PFSK-1 (cell line): ENCODE measurements around the gene ZNRF2.

ENCODE experiments used
- FOXP2 ChIP-seq: optimal IDR thresholded peaks from 2 replicates; pipeline ENCODE3; 2011; ENCODE audit warnings: borderline replicate concordance, control low read depth, inconsistent platforms; ENCODE audit not compliant: insufficient read depth; ENCODE audit errors: extremely low read length, extremely low read depth
- POLR2AphosphoS5 ChIP-seq: IDR thresholded peaks from 2 replicates; pipeline ENCODE4 v1.6.1; 2012; ENCODE audit warnings: low read depth, mild to moderate bottlenecking, control low read depth, low read length, moderate library complexity
- REST ChIP-seq, 2 experiments: IDR thresholded peaks; 2 replicates each; pipeline versions ENCODE4 v1.6.1 to v1.8.0; 2011 to 2012; ENCODE audit warnings: low read depth in 2 of 2, low read length in 2 of 2, control low read depth in 1 of 2, inconsistent platforms in 1 of 2, mild to moderate bottlenecking in 1 of 2, moderate library complexity in 1 of 2; ENCODE audit not compliant: insufficient read depth in 1 of 2
- SIN3A ChIP-seq: IDR thresholded peaks from 2 replicates; pipeline ENCODE4 v1.6.1; 2012; ENCODE audit warnings: mild to moderate bottlenecking, low read length, moderate library complexity, borderline replicate concordance; ENCODE audit not compliant: insufficient read depth
- TAF1 ChIP-seq: IDR thresholded peaks from 2 replicates; pipeline ENCODE4 v1.6.1; 2012; ENCODE audit warnings: low read length, control low read depth, borderline replicate concordance; ENCODE audit not compliant: insufficient read depth

The ZNRF2 gene

DNA sequence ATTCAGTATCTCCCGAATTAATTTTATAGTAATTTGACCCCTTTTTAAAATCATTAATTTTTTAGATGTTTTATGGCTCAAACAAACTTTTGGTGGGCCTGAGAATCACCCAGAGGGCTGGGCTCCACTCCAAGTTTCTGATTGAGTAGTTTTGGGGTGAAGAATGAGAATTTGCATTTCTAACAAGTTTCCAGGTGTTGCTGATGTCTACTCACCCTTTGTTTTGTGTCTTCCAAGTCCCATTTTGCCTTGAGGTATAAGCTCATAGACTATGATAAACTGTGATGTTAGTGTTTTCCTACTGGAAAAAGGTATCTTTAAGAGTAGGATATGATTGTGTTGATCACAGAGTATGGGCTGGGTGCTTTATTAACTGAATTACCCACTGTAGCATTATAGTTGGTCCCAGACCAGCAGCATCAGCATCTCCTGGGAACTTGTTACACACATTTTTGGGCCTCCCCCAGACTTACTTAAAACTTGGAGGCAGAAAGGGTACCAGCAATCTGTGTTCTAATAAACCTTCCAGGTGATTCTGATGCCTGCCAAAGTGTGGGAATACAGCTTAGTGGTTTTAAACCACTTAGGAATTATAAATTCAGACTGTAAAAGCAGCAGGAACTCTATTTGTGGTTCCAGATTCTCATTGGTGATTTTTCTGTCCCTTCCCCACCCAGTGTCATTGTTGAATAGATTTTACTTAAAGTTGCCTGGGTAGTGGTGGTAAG is 19.1 kb downstream of the ZNRF2 start:
- TF ChIP-seq FOXP2 (no peak), REST (IDR thresholded peaks at IDR 0.05; ENCODE audit: insufficient read depth in 1 of 2, low read depth in 2 of 2, low read length in 2 of 2) (no peak), SIN3A (no peak), TAF1 (no peak), POLR2AphosphoS5 (no peak)

- TF ChIP-seq REST (IDR thresholded peaks at IDR 0.05; ENCODE audit: insufficient read depth in 1 of 2, low read depth in 2 of 2, low read length in 2 of 2) (no peak), FOXP2 (no peak), SIN3A (no peak), POLR2AphosphoS5 (no peak), TAF1 (no peak)
These were observed 19.9 kb downstream of the ZNRF2 start for GRCh38 chr7:30304177-30304884.

- no peak for TF ChIP-seq FOXP2
- TF ChIP-seq SIN3A: no peak
- no peak for TF ChIP-seq POLR2AphosphoS5
- TF ChIP-seq TAF1: no peak
- TF ChIP-seq REST (IDR thresholded peaks at IDR 0.05; ENCODE audit: insufficient read depth in 1 of 2, low read depth in 2 of 2, low read length in 2 of 2): no peak
These were observed 22.6 kb downstream of the ZNRF2 start for GRCh38 chr7:30306976-30307375.

DNA sequence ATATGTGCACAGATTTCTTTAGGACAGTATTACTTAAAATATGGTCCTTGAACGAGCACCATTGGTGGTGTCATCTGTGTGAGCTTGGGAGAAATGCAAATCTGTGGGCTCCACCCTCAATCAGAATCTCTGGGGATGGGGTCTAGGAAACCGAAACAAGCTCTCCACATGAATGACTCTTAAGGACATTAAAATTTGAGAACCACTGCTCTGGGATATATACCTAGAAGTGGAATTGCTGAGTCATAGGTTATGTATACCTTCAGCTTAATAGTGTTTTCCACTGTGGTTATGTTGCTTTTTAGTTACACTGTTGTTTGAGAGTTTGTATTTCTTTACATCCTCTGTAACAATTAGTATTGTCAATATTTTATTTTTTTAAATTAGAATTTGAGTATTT is 24.0 kb downstream of the ZNRF2 start:
- no peak for TF ChIP-seq TAF1

DNA sequence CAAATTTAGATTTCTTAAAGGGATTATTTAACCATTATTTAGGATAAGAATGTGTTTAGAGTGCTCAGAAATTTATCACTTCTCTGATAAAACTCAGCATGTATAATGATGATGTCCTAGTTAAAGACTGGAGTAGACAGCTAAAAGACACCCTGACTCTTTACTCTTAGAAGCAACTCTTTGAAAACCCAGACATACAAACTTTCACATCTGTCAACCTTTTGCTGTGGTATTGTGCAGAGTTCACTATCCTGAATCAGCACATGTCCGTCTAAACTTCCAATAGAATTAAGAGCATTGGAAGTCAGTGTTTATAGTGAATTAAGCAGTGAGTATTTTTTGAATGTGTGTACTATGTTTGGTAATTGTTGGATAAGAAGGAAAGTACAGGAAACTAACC is 24.9 kb downstream of the ZNRF2 start:
- no peak for TF ChIP-seq FOXP2
- TF ChIP-seq REST (IDR thresholded peaks at IDR 0.05; ENCODE audit: insufficient read depth in 1 of 2, low read depth in 2 of 2, low read length in 2 of 2): no peak
- TF ChIP-seq SIN3A: no peak
- TF ChIP-seq POLR2AphosphoS5: no peak
- no peak for TF ChIP-seq TAF1
